Measurements from ENCODE around the gene WWOX. TPM values are rescaled to one million over a fixed set of nuclear protein-coding genes. Genes with fewer than 3 reads are reported as not detected.

Gene WWOX
- total RNA-seq, 2 experiments from 2014 or later, result 16.6 to 19.0 TPM

DNA sequence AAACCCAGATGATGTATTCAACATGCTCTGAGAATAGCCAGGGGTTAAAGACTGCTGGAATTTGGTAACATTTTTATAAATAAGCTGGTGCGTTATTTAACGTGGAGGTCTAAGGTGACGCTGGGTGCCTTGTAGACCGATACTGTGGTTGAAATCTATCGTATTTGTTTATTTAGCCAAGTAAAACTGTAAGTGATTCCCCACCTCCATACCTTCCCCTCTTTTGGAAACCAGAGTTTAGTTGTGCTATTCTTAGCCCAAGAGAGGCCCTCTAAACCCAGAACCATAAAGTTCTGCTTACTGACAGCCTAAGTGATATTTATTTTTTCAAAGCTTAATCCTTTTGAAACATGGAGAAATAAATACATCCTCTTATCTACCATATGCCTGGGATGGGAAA lies 744.5 kb downstream of the WWOX start:
- peaks cover 9% of the 10 kb centered on the region for H3K36me3 Mint-ChIP-seq (ENCODE audit: low read depth)
- DNase-seq, result no peak
- no peak overlapping the region for H3K27ac Mint-ChIP-seq
- ChIA-PET POLR2A (no interaction called here), CTCF (no interaction called here)
- no peaks in the 10 kb centered on the region for H3K27me3 Mint-ChIP-seq
- H3K4me1 Mint-ChIP-seq, result no peaks in the 10 kb centered on the region
- peaks cover 2% of the 10 kb centered on the region for H3K9me3 Mint-ChIP-seq
- H3K4me3 Mint-ChIP-seq, result no peak overlapping the region

DNA sequence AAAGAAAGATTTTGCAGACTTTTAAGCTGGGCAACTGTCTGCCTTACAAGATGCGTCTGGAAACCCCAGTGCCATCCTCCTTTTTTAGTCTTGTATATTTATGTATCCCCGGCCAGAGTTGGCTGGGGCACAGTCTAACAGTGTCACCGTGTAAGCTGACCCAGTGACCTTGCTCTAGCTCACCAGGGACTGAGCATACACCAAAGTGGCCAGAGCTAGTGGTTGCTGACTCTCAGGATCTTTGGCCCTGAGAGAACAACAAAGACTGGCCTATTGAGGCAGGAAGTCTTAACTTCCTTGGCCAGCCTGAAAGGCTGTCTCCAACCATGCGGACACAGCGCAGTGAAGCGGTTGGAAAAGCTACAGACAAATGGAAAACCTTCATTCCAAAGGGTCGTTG lies 745.2 kb downstream of the WWOX start:
- H3K27me3 Mint-ChIP-seq, result no peaks in the 10 kb centered on the region
- no peaks in the 10 kb centered on the region for H3K4me1 Mint-ChIP-seq
- peaks cover 2% of the 10 kb centered on the region for H3K9me3 Mint-ChIP-seq
- H3K4me3 Mint-ChIP-seq, result no peak overlapping the region
- DNase-seq, result no peak
- CTCF ChIA-PET, result no interaction called here
- no peak overlapping the region for H3K27ac Mint-ChIP-seq
- POLR2A ChIA-PET, result no interaction called here
- H3K36me3 Mint-ChIP-seq (ENCODE audit: low read depth), result peaks cover 4% of the 10 kb centered on the region

DNA sequence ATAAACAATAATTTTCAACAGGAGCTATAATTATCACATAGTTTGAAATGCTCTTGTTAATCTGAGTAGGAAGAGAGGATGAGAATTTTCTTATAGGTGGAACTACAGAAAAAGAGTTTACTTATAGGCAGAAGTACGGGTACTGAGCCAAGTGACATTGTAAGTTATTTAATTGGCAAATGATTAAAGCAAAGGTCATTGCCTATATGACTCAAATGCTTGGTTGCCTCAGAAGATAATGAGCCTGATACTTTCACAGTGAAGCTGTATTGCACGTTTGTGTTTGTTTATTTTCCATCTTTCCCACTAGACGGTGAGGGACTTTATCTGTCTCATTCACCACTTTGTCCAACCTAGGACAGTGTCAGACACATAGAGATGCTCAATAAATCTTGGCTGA lies 751.8 kb downstream of the WWOX start:
- no peak overlapping the region for H3K4me3 Mint-ChIP-seq
- peaks cover 3% of the 10 kb centered on the region for H3K36me3 Mint-ChIP-seq (ENCODE audit: low read depth)
- no peak for DNase-seq
- ChIA-PET POLR2A (no interaction called here), CTCF (no interaction called here)
- H3K27me3 Mint-ChIP-seq, result no peaks in the 10 kb centered on the region
- H3K27ac Mint-ChIP-seq, result no peak overlapping the region
- H3K4me1 Mint-ChIP-seq, result peaks cover 2% of the 10 kb centered on the region
- H3K9me3 Mint-ChIP-seq, result peaks cover 4% of the 10 kb centered on the region

GRCh38 chr16:78852081-78852635 lies 752.7 kb downstream of the WWOX start:
- Mint-ChIP-seq H3K36me3 (ENCODE audit: low read depth) (peaks cover 6% of the 10 kb centered on the region), H3K27me3 (no peaks in the 10 kb centered on the region), H3K27ac (no peak overlapping the region), H3K4me3 (no peak overlapping the region), H3K9me3 (peaks cover 4% of the 10 kb centered on the region), H3K4me1 (peaks cover 2% of the 10 kb centered on the region)
- ChIA-PET POLR2A (no interaction called here), CTCF (no interaction called here)
- no peak for DNase-seq

DNA sequence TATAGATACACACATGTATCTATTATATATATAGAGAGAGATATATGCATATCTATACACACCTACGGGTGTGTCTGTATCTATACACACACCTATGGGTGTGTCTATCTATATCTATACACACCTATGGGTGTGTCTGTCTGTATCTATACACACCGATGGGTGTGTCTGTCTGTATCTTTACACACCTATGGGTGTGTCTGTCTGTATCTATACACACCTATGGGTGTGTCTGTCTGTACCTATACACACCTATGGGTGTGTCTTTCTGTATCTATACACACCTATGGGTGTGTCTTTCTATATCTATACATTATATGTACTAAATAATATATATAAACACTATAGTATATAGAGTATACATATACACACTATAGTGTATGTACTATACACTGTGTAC lies 762.6 kb downstream of the WWOX start:
- H3K27me3 Mint-ChIP-seq, result no peaks in the 10 kb centered on the region
- no peaks in the 10 kb centered on the region for H3K4me1 Mint-ChIP-seq
- CTCF ChIA-PET, result no interaction called here
- H3K4me3 Mint-ChIP-seq, result no peak overlapping the region
- no peak for DNase-seq
- POLR2A ChIA-PET, result no interaction called here
- H3K27ac Mint-ChIP-seq, result no peak overlapping the region
- H3K9me3 Mint-ChIP-seq, result peaks cover 5% of the 10 kb centered on the region
- H3K36me3 Mint-ChIP-seq (ENCODE audit: low read depth), result peaks cover 1% of the 10 kb centered on the region

DNA sequence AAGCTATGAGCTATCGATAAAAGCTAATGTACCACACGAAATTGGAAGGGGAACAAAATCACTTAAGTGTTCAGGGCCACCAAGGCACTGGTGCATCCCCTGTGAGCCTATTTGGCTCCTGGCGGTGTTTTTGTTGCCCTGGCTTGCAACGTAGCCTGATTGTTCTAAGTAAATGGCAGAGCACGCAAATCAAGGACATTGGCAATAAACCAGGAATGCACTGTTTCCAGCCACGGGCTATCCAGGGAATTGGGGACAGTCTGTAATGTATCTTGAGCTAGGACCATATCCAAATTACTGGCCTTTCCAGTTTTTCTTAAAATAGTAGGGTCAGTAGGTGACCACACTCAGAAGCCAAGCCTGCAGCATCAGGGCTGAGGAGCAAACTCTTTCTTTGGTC lies 767.1 kb downstream of the WWOX start:
- DNase-seq, result no peak
- H3K36me3 Mint-ChIP-seq (ENCODE audit: low read depth), result no peaks in the 10 kb centered on the region
- no peak overlapping the region for H3K27ac Mint-ChIP-seq
- peaks cover 13% of the 10 kb centered on the region for H3K4me1 Mint-ChIP-seq
- no peak overlapping the region for H3K4me3 Mint-ChIP-seq
- H3K9me3 Mint-ChIP-seq, result peaks cover 2% of the 10 kb centered on the region
- H3K27me3 Mint-ChIP-seq, result no peaks in the 10 kb centered on the region
- CTCF ChIA-PET, result no interaction called here
- POLR2A ChIA-PET, result no interaction called here

GRCh38 chr16:78869492-78869891 lies 770.0 kb downstream of the WWOX start:
- Mint-ChIP-seq H3K9me3 (no peaks in the 10 kb centered on the region), H3K4me3 (no peak overlapping the region), H3K36me3 (ENCODE audit: low read depth) (peaks cover 3% of the 10 kb centered on the region), H3K4me1 (peaks cover 13% of the 10 kb centered on the region), H3K27me3 (no peaks in the 10 kb centered on the region), H3K27ac (peak overlapping the region; percentile 11)
- DNase-seq, result no peak
- POLR2A ChIA-PET, result interaction anchor here (0.8 to 1.3 kb wide), 2 partner anchors 10 to 92 kb away, joined by 3 read pairs; no protein-coding TSS in a partner anchor
- CTCF ChIA-PET, result no interaction called here

DNA sequence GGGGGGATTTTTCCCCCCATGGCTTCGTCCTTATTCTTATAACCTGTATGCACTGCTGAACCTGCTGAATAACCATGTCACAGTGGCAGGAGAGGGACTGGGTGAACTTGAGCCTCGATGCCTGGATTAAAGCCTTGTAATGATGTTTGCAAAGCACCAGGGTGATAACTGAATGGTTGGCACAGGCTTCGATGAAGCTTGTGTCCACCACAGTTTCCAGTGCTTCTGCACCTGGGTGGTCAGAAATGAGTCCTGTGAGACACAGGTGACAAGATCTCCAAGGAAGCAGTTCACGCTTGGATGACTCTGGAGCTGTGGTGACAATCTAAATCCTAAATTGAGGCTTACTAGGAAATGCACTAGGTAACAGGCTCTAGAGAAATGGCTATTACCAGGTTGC lies 771.8 kb downstream of the WWOX start:
- ChIA-PET CTCF (interaction anchor here (0.7 kb wide), 1 partner anchor 641 kb away, joined by 3 read pairs; no protein-coding TSS in a partner anchor), POLR2A (no interaction called here)
- Mint-ChIP-seq H3K27ac (no peak overlapping the region), H3K4me3 (no peak overlapping the region), H3K9me3 (no peaks in the 10 kb centered on the region), H3K27me3 (no peaks in the 10 kb centered on the region), H3K4me1 (peaks cover 13% of the 10 kb centered on the region), H3K36me3 (ENCODE audit: low read depth) (peaks cover 10% of the 10 kb centered on the region)
- DNase-seq, result no peak

DNA sequence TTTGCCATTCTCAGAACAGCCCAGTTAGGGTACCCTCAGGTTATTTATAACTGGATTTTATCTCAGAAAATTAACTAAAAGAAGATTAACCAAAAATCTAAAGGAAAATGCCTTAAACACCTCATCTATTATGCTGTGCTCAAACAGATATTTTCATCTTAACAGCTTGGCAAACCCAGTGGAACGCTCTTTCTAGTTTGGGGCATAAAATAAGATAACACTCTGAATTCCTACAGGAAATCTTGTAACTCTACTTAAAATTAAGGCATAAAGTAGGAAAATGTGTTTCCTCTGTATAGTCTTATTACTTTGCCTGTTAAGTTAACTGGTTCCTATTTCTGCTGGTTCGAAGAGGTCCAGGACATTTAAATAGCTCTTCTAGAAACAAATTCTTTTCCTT lies 777.2 kb downstream of the WWOX start:
- Mint-ChIP-seq H3K27me3 (no peaks in the 10 kb centered on the region), H3K4me1 (peaks cover 4% of the 10 kb centered on the region), H3K9me3 (no peaks in the 10 kb centered on the region), H3K36me3 (ENCODE audit: low read depth) (peaks cover 18% of the 10 kb centered on the region), H3K4me3 (no peak overlapping the region), H3K27ac (no peak overlapping the region)
- CTCF ChIA-PET, result no interaction called here
- no peak for DNase-seq
- POLR2A ChIA-PET, result no interaction called here

DNA sequence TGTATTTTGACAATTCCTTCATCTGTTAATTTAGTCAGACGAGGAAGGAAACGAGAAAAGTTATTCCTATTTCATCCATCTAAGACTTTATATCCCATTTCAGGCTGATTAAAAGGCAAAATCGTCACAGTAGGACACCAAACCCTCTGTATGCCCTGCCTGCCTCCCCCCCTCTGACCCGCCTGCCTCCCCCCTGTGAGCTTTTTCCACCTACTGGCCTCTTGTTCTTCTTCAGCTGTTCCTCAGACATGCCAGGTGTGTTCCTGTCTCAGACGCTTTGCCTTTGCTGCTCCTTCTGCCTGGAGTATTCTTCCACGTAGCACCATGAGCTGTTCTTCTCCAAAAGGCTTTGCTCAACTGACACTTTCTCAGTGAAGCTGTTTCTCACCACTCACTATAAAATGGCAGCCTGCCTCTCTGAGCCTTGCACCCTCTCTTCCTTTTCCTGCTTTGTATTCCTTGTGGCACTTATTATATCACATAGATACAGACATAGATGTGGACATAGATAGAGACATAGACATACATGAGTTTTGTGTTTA lies 777.7 kb downstream of the WWOX start:
- Mint-ChIP-seq H3K27ac (no peak overlapping the region), H3K9me3 (no peaks in the 10 kb centered on the region), H3K27me3 (no peaks in the 10 kb centered on the region), H3K4me1 (peaks cover 6% of the 10 kb centered on the region), H3K4me3 (no peak overlapping the region), H3K36me3 (ENCODE audit: low read depth) (peaks cover 18% of the 10 kb centered on the region)
- no peak for DNase-seq
- CTCF ChIA-PET, result no interaction called here
- POLR2A ChIA-PET, result no interaction called here

DNA sequence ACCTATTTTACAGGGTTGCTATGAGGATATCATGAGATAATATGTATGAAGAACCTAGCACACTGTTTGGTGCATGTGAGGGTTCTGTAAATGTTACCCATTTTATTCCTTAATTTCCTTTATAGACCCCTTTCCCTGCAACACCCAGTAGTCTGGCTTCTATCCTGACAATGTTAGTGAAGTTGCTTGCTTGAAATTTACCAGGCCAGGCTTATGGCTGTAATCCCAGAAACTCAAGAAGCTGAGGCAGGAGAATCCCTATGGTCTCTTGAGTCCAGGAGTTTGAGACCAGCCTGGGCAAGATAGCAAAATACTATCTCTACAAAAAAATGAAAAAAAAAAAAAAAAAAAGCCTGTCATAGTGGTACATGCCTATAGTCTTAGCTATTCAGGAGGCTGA lies 779.1 kb downstream of the WWOX start:
- Mint-ChIP-seq H3K27me3 (no peaks in the 10 kb centered on the region), H3K27ac (no peak overlapping the region), H3K9me3 (no peaks in the 10 kb centered on the region), H3K4me3 (no peak overlapping the region), H3K4me1 (peaks cover 15% of the 10 kb centered on the region), H3K36me3 (ENCODE audit: low read depth) (peaks cover 21% of the 10 kb centered on the region)
- DNase-seq, result no peak
- POLR2A ChIA-PET, result no interaction called here
- CTCF ChIA-PET, result interaction anchor here (0.7 to 1.3 kb wide), 2 partner anchors 168 to 1869 kb away, joined by 3 to 4 read pairs; no protein-coding TSS in a partner anchor

DNA sequence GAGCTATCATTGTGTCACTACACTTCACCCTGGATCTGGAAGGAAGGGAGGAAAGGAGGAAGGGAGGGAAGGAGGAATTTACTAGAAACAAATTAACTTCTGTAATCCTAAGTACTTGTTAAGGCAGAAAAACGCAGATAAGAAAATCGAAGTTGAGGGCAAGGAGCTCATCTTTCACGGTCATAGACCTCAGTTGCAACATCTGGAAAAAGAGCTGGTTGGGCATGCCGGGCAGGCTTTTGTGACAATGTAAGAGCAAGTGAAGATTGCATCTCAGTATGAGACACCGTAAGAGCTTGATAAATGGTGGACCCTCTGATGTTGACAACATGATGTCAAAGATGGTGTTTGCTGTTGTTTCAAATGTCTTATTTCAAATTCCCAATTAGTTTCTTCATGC lies 779.6 kb downstream of the WWOX start:
- Mint-ChIP-seq H3K4me1 (peaks cover 15% of the 10 kb centered on the region), H3K36me3 (ENCODE audit: low read depth) (peaks cover 21% of the 10 kb centered on the region), H3K4me3 (no peak overlapping the region), H3K27ac (no peak overlapping the region), H3K9me3 (no peaks in the 10 kb centered on the region), H3K27me3 (no peaks in the 10 kb centered on the region)
- CTCF ChIA-PET, result interaction anchor here (0.7 to 1.3 kb wide), 2 partner anchors 167 to 1869 kb away, joined by 3 to 4 read pairs; no protein-coding TSS in a partner anchor
- no peak for DNase-seq
- POLR2A ChIA-PET, result no interaction called here

GRCh38 chr16:78882150-78882549 lies 782.7 kb downstream of the WWOX start:
- peaks cover 10% of the 10 kb centered on the region for H3K36me3 Mint-ChIP-seq (ENCODE audit: low read depth)
- no peaks in the 10 kb centered on the region for H3K9me3 Mint-ChIP-seq
- H3K4me1 Mint-ChIP-seq, result peaks cover 24% of the 10 kb centered on the region
- ChIA-PET CTCF (interaction anchor here (1.1 kb wide), 1 partner anchor 88 kb away, joined by 3 read pairs; no protein-coding TSS in a partner anchor), POLR2A (interaction anchor here (0.7 to 1.6 kb wide), 5 partner anchors 11 to 103 kb away, joined by 3 to 8 read pairs (median 3); no protein-coding TSS in a partner anchor)
- peak overlapping the region; percentile 76 for H3K27ac Mint-ChIP-seq
- DNase-seq, result no peak
- no peak overlapping the region for H3K4me3 Mint-ChIP-seq
- H3K27me3 Mint-ChIP-seq, result no peaks in the 10 kb centered on the region

GRCh38 chr16:78882751-78883150 lies 783.3 kb downstream of the WWOX start:
- peak overlapping the region; percentile 76 for H3K27ac Mint-ChIP-seq
- no peaks in the 10 kb centered on the region for H3K9me3 Mint-ChIP-seq
- peaks cover 29% of the 10 kb centered on the region for H3K4me1 Mint-ChIP-seq
- ChIA-PET POLR2A (interaction anchor here (0.7 to 1.6 kb wide), 5 partner anchors 10 to 104 kb away, joined by 3 to 8 read pairs (median 3); no protein-coding TSS in a partner anchor), CTCF (interaction anchor here (1.1 kb wide), 1 partner anchor 89 kb away, joined by 3 read pairs; no protein-coding TSS in a partner anchor)
- peaks cover 10% of the 10 kb centered on the region for H3K36me3 Mint-ChIP-seq (ENCODE audit: low read depth)
- H3K4me3 Mint-ChIP-seq, result no peak overlapping the region
- H3K27me3 Mint-ChIP-seq, result no peaks in the 10 kb centered on the region
- peak; percentile 52 for DNase-seq

Measured in activated CD4-positive, alpha-beta memory T cell treated with anti-CD3 and anti-CD28 coated beads, Interleukin-2, amount 10 ng/mL, durations not matched to agents 7 days and 5 days (primary cell).